GM21576 (cell line): ENCODE results near the gene SLMAP.

ENCODE experiments used
- ATAC-seq: cut with Tn5 transposase; IDR thresholded peaks from one replicate; pipeline ENCODE4 v1.9.1; 2021; ENCODE audit warnings: mild to moderate bottlenecking, moderate library complexity; ENCODE audit not compliant: unreplicated experiment

SLMAP gene

DNA sequence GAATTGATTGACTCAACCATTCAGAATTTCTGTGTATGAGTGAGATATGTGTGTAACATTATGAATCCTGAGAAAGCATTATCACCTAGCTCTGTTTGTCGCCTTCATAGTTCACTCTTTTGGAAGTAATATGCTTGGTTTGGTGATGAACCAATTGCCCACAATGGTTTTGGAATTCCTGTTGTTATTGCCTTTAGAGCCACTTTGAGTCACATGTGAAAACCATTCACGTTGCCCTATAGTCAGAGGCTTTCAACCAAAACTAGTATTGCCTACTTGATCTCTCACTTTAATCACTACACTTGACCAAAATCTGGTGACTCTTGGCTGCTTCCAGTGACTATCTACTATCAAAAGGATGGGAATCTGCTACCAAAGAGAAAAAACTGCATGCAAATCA is 173.9 kb downstream of the SLMAP start:
- no peak for ATAC-seq

DNA sequence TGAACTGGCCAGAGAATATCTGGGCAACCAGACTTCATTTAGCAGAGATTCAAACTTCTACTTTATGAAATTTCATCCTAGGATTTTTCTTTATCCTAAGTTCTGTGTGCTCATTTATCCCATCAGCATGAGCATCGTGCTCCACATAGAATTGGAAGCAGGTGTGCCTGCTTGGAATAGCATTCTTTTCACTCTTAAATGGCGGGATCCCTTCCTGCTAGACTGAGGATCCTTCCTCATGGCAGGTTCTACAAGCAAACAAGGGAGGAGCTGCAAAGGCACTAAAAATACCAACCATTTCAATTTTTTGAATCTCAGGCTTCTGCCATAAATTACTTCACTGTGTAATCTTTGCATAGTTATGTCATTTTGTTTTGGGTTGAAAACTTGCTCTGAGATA is 177.5 kb downstream of the SLMAP start:
- no peak for ATAC-seq

GRCh38 chr3:57934373-57934772 is 178.3 kb downstream of the SLMAP start:
- ATAC-seq: no peak

DNA sequence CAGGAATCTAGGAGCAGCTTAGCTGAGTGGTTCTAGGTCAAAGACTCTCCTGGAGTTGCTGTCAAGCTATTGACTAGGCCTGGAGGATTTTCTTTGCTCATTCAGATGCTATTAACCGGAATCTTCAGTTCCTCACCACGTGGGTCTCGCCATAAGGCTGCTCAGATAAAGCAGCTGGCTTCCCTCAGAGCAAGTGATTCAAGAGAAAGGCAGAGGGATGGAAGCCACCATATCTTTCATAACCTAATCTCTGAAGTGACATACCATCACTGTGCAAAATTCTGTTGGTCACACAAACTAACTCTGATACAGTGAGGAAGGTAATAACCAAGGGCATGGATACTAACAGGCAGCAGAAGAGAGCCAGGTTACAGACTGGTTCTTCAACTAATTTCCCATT is 179.4 kb downstream of the SLMAP start:
- no peak for ATAC-seq

GRCh38 chr3:57937092-57937491 is 181.0 kb downstream of the SLMAP start:
- ATAC-seq: no peak

DNA sequence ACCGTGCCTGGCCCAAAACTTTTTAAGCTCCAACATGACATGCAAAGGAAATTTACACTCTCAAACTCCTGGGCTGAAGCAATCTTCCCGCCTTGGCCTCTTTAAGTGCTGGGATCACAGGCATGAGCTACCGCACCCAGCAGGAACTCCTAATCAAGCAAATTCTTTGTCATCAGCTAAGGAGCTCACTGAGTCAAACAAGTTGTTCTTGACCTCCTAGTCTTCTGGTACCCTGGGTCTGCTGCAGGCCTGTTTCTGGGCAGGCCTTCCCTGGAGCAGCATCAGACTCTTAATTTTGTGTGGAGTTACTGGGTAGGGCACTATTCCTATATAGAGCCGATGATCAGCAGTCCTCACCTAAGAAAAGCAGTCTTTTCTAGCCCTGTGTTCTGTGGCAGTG is 183.7 kb downstream of the SLMAP start:
- no peak for ATAC-seq

DNA sequence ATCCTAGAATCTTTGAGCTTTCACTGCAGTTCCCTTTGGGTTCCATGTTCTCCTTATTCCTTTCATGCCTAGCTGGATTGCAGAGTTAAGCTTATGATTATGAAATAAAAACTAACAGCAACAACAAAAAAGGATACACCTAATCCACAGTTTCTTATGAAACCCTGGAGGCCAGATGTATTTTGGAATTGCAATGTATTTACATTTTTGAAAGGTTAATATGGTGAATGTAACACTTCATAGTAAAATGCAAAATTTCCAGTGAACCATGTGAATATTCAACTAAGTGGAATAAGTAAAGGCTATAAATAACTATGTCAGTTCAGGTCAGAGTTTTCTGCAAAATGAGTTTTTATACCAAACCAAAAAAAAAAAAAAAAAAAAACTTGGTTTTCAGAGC is 186.3 kb downstream of the SLMAP start:
- no peak for ATAC-seq

- no peak for ATAC-seq
Measured at GRCh38 chr3:57942872-57943283, 186.8 kb downstream of the SLMAP start.

DNA sequence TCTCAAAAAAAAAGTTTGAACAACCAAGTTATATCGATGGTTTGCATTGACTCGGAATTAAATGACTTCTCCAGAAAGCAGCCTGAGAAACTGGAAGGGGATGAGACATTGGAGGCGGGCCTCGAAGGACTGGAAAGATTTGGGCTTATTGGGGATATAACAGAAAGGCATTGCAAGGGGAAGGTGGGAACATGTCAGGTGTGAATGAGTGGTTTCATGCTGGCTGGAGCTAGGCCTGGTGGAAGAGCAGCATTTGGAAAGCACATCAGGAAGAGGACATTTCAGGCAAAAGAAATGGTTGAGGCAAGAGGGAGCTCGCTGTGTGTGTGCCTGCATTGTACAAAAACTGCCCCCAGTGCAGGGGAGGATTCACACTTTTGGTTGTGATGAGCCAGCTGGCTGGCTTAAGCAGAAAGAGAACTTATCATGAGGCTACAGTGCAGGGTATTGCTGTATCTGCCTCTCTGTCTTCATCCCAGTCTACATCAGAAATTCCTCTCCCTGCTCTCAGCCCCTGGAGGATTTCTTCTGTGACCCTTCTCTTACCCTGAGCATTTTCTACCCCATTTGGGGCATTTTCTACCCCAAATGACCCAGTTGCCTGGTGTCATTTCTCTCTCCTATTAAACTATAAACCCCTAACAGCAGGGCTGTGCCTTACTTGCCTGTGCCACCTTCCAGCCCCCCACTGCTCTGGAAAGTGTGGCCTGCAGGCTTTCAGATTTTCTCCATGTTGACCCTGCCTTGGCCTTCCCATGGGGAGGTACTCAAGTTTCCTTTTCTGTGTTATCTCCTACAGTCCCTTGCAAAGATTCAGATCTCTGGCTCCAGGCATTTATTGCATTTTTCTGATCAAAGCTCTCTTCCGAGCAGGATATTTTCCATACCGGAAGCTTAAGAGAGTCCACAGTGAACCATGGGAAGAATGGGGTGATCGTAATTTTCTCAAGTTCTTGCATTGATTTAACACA is 187.7 kb downstream of the SLMAP start:
- no peak for ATAC-seq

DNA sequence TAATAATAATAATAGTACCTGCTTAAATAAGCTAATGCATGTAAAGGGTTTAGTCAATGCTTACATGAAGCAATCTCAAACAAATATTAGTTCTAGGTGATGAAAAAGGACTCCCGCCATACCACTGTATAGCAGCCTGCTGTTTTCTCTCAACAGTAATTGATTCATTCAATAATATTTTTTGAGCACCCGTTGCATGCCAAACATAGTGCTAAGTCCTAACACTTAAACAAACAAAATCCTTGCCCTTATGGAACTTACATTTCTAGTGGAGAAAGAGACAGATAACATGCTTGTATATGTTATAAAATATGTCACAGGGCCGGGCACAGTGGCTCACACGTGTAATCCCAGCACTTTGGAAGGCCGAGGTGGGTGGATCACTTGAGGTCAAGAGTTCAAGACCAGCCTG is 190.9 kb downstream of the SLMAP start:
- ATAC-seq: no peak

DNA sequence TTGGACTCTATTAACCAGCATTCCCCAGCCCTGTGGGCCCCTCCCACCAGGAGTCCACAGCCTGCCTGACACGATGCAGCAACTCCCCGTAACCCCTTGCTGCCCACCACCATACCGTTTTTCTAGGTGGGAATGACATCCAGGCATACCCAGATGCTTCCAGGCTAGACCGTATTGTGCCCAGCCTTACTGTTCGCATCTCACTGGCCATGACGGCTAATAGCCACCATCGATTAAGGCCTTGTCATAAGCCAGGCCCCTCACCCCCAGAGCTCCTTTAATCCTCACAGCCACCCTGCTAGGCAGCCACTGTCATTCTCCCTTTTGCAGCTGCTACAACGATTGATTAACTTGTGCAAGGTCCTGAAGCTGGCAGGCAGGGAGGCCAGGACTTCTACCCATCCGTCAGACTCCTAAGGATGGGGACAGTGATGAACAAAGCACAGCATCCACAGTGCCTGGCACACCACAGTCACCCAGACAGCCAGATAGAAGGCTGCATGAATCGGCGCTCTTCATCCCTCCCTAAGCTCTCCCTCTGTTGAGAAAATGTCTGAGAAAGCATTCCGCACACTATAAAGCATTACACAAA is 192.1 kb downstream of the SLMAP start:
- ATAC-seq: no peak

- ATAC-seq: no peak
Measured at GRCh38 chr3:57948781-57949242, 192.7 kb downstream of the SLMAP start.

- no peak for ATAC-seq
Measured at GRCh38 chr3:57949344-57949743, 193.2 kb downstream of the SLMAP start.

DNA sequence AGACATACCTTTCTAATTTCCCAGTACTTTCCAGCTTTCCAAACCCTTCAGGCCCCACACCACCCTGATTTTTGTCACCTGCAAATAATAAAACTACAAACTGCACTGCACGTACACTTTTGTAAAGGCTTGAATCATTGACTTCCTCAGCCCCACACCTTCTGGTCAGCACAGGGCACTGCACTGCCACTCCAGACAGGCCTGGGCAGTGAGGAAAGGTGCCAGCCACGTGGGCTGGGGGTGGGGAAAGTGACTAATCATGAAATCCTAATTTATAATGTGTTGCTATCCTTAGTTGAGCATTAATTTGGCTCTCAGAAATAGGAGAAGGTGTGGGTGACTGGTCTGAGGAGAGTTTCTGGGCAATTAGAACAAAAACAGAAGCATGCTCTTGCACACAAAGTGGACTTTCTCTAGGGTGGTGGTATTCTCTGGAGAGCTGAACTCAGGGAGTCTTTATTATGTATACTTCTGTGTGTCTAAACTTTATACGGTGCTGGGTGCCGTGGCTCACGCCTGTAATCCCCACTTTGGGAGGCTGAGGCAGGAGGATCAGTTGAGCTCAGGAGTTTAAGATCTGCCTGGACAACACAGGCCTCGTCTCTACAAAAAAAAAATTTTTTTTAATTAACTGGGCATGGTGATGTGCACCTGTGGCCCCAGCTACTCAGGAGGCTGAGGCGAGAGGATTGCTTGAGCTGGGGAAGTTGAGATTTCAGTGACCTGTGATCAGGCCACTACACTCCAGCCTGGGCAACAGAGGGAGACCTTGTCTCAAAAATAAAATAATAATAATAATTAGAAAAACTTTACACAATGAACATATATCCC is 193.9 kb downstream of the SLMAP start:
- ATAC-seq: no peak

DNA sequence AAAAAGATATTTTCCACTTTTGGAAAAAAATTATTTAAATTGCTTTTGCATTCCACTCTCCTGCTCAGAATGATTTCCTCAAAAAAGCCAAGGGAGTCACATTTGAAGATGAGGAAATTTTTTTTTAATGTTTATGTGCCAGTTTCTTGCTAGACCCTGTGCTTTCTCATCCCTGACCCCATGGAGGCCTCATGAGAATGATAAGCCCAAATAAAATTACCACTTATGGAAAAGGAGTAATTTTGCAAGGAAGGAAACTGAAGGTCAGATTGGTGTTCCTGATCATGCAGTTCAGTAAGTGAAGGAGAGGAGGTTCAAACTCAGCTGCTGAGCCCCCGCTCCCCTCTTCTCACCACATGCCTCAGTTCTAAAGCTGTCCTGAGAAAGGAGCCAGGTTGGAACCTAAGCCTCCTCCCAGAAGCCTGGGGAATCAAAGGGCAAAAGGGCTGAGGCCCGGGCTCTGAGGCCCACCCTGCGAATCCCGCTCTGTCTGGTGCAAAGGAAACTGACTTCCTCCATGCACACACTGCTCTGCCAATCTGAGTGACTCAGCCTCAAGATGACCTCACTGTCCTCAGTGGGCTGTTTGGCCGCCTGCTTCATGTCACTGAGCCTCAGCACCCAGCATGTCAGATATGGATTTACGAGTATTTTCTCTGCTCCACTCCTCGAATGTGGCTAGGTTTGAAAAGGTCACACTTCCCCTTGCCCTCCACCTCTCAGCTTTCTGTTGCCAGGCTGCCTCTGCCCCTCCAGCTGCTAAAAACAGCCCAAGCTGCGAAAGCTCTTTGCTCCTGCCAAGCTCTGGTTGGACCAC is 195.2 kb downstream of the SLMAP start:
- no peak for ATAC-seq

GRCh38 chr3:57952208-57952631 is 196.1 kb downstream of the SLMAP start:
- no peak for ATAC-seq

DNA sequence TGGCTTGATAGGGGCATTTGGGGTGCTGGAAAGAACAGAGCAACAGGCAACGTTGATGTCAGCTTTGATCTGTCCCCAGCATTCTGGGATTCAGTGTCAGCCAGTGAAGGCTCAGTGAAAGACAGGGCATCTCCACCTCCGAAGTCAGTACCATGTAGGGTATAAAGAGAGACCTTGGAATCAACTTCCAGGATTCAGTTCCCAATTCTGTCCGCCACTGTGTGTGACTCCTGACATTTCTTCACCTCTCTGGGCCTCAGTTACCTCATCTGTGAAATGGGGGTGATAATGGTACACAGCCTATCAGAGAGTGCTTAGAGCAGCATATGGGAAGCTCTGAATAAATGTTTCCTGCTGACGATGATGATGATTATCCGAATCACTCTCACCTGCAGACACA is 196.5 kb downstream of the SLMAP start:
- no peak for ATAC-seq

DNA sequence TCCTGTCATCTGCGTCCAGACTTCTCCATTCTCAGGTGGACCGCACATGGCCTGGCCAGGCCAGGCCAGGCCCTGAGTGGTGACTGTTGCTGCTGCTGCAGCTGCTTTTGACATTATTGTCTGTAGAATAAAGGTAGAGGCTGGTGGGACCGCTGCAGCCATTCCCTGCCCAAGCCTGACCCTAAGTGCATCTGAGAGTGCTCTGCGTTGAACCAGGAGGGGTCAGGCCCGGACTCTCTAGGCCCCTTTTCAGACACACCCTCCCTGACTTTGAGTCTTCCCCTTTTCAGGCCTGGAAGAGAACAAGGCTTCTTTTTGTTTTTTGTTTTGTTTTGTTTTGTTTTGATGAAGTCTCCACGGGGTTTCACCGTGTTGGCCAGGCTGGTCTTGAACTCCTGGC is 197.5 kb downstream of the SLMAP start:
- no peak for ATAC-seq

- ATAC-seq: no peak
Measured at GRCh38 chr3:57956119-57956832, 200.2 kb downstream of the SLMAP start.

DNA sequence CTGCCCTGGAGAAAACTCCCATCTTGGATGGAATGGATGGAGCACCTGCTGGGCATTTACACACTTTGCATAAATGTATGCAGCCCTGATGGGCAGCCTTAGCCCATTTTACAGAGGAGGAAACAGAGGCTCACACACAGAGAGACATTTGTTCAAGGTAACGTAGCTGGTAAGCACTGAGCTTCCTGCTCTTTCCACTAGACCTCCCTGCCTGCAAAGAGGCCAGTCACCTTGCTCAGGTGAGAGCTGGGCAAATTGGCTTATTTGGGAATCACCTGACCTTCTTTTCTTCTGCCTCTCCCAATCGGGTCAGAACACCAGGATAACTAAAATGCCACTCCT is 200.7 kb downstream of the SLMAP start:
- no peak for ATAC-seq
